K562 (cell line): ENCODE data around the gene KLKB1.

Source experiments
- EZH2 ChIP-seq: IDR thresholded peaks from 2 replicates; pipeline ENCODE4 v1.6.1; 2012; ENCODE audit warnings: low read depth, mild to moderate bottlenecking, inconsistent platforms, low read length, borderline replicate concordance
- HINFP ChIP-seq: fragments of 450-650 bp; conservative IDR thresholded peaks from 2 replicates; pipeline ENCODE4 v1.6.1; 2016; ENCODE audit warnings: missing genetic modification characterization, low read depth, mild to moderate bottlenecking, control low read depth, missing compliant biosample characterization
- JUN ChIP-seq, 2 experiments: sonication (generic) in 1 of 2; formaldehyde crosslinking in 1 of 2; IDR thresholded peaks; 2 replicates each; pipeline versions ENCODE4 v1.6.1 to v1.8.0; 2012 to 2022; ENCODE audit warnings: borderline replicate concordance in 2 of 2, mild to moderate bottlenecking in 2 of 2, improper control_type of control experiment in 1 of 2, low read depth in 1 of 2, low read length in 1 of 2, missing genetic modification reagents in 1 of 2
- MAZ ChIP-seq, 2 experiments: fragments of 450-650 bp in 1 of 2; sonication (generic) in 1 of 2; formaldehyde crosslinking; IDR thresholded peaks in 1 of 2; conservative IDR thresholded peaks in 1 of 2; 2 replicates each; pipeline versions ENCODE4 v1.4.0 to v1.5.0; 2020; ENCODE audit warnings: mild to moderate bottlenecking in 1 of 2, missing genetic modification reagents in 1 of 2
- MTA1 ChIP-seq: fragments of 450-650 bp; IDR thresholded peaks from 2 replicates; pipeline ENCODE4 v1.6.1; 2017; ENCODE audit warnings: borderline replicate concordance
- MXI1 ChIP-seq: IDR thresholded peaks from 2 replicates; pipeline ENCODE4 v1.6.1; 2011; ENCODE audit warnings: low read depth, mild to moderate bottlenecking, improper control_type of control experiment, low read length
- POLR2A ChIP-seq: fragments of 450-650 bp; conservative IDR thresholded peaks from 2 replicates; pipeline ENCODE4 v1.6.1; 2016
- RBM34 ChIP-seq: fragments of 200-400 bp; formaldehyde crosslinking; IDR thresholded peaks from 2 replicates; pipeline ENCODE4 v1.6.1; 2018; ENCODE audit warnings: low read length, borderline replicate concordance; ENCODE audit not compliant: insufficient read depth
- ZNF140 ChIP-seq: fragments of 250-450 bp; sonication (Bioruptor Pico); IDR thresholded peaks from 2 replicates; pipeline ENCODE4 v1.8.0; 2021; ENCODE audit warnings: moderate library complexity, mild to moderate bottlenecking, inconsistent platforms
- ZNF699 ChIP-seq: fragments of 250-450 bp; sonication (Bioruptor Pico); IDR thresholded peaks from 2 replicates; pipeline ENCODE4 v1.8.0; 2021; ENCODE audit warnings: mild to moderate bottlenecking, moderate library complexity; ENCODE audit not compliant: insufficient replicate concordance

DNA sequence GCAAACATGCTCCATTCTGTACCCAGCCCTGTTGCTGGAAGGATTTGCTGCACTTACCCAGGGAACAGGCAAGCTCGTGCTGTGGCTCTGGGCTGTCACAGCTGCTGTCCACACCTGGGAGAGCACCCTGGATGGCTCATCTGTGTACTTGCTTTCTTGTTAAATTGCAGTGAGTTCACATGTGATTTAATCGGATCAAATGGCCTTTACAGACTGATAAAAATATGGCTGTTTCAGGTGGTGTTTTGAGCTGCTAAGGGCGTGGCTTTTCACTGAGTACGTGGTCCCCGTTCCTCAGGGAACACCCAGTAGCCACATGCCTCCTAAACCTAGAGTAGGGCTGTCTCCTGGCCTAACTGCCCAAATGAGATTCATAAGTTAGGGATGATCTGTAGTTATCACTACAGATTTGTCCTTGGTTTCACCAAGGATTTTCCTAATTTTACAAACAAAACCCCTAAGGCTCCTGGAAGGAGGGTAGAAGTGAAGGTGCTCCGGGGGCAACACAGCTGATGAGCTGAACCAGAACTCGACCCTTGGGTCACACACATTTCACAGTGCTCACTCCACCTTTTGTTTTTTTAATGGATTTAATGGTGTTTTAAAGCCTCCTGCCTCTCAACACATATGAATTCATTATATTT lies 13.7 kb downstream of the KLKB1 start:
- no peak for TF ChIP-seq MXI1
- TF ChIP-seq RBM34, result no peak
- TF ChIP-seq EZH2, result no peak
- TF ChIP-seq ZNF699, result no peak
- TF ChIP-seq POLR2A, result no peak
- no peak for TF ChIP-seq JUN (IDR thresholded peaks at IDR 0.05; ENCODE audit: borderline replicate concordance, low read depth, low read length)
- no peak for TF ChIP-seq JUN (CRISPR knock-in tag; IDR thresholded peaks at IDR 0.05; ENCODE audit: borderline replicate concordance)
- TF ChIP-seq MAZ (CRISPR knock-in tag; conservative IDR thresholded peaks at IDR 0.05 in 1 of 2, IDR thresholded peaks at IDR 0.05 in 1 of 2), result no peak
- no peak for TF ChIP-seq ZNF140 (CRISPR knock-in tag)
- no peak for TF ChIP-seq HINFP
- no peak for TF ChIP-seq MTA1
